MCF 10A (cell line): Measurements from ENCODE around the gene SLC13A3. TPM values are rescaled to one million over a fixed set of nuclear protein-coding genes. Genes with fewer than 3 reads are reported as not detected.

Experiments
- BruUV-seq: library from RNA; stranded (reverse); fragments of 400-500 nt; replicated peaks from 2 replicates; lab custom pipeline; 2021; lab: Mats Ljungman, UMichigan
- CTCF ChIA-PET: fragments of 300-600 bp; sonication (Branson Sonifier 250); formaldehyde crosslinking; extraction: SDS; loops from one replicate; lab custom pipeline; 2021; ENCODE audit warnings: antibody characterized with exemption, inconsistent platforms; lab: Yijun Ruan, JAX
- POLR2A ChIA-PET: fragments of 300-600, 350-650 bp; sonication (Branson Sonifier 250); formaldehyde crosslinking; extraction: SDS; loops from one replicate; lab custom pipeline; 2020; ENCODE audit warnings: antibody characterized with exemption, inconsistent platforms; lab: Yijun Ruan, JAX
- DNase-seq: peaks from one replicate; pipeline ENCODE4 v3.0.0-alpha.2; 2018; ENCODE audit not compliant: unreplicated experiment
- H3K27ac Mint-ChIP-seq: one replicate; pipeline ENCODE4 v1.8.0; 2022; ENCODE audit warnings: mild to moderate bottlenecking, low read depth, mixed read lengths; ENCODE audit not compliant: unreplicated experiment
- H3K27me3 Mint-ChIP-seq: one replicate; pipeline ENCODE4 v1.8.0; 2022; ENCODE audit warnings: mixed read lengths; ENCODE audit not compliant: insufficient read depth, unreplicated experiment
- H3K36me3 Mint-ChIP-seq: one replicate; pipeline ENCODE4 v1.8.0; 2022; ENCODE audit warnings: mild to moderate bottlenecking, moderate library complexity, mixed read lengths; ENCODE audit not compliant: insufficient read depth, unreplicated experiment
- H3K4me1 Mint-ChIP-seq: one replicate; pipeline ENCODE4 v1.8.0; 2022; ENCODE audit warnings: mixed read lengths; ENCODE audit not compliant: insufficient read depth, unreplicated experiment
- H3K4me3 Mint-ChIP-seq: one replicate; pipeline ENCODE4 v1.8.0; 2022; ENCODE audit warnings: mild to moderate bottlenecking, moderate library complexity, mixed read lengths; ENCODE audit not compliant: unreplicated experiment
- H3K9me3 Mint-ChIP-seq: one replicate; pipeline ENCODE4 v1.8.0; 2022; ENCODE audit warnings: mixed read lengths; ENCODE audit not compliant: unreplicated experiment
- CTCF ChIP-seq: fragments of 200-600 bp; IDR thresholded peaks from one replicate; pipeline ENCODE4 v1.8.0; 2022; ENCODE audit warnings: antibody characterized with exemption, mild to moderate bottlenecking; ENCODE audit not compliant: unreplicated experiment
- intact Hi-C: fragments of 100-400 bp; cut with micrococcal nuclease; formaldehyde crosslinking; loops from 2 replicates; pipeline ENCODE4 v1.14.1; 2022
- total RNA-seq: library from RNA; stranded (reverse); gene quantifications from 2 replicates; pipeline ENCODE4 v1.2.3, GENCODE V29; 2022

The SLC13A3 gene
- total RNA-seq, 1 experiment from 2014 or later = not detected

GRCh38 chr20:46546936-46547335 is 104.3 kb downstream of the SLC13A3 start:
- BruUV-seq = no TSS peak
- no peak for DNase-seq
- TF ChIP-seq CTCF = no peak
- H3K4me3 Mint-ChIP-seq = no peak overlapping the region
- intact Hi-C loops = no loop called here
- H3K36me3 Mint-ChIP-seq = no peaks in the 10 kb centered on the region
- ChIA-PET CTCF (no interaction called here), POLR2A (no interaction called here)
- no peaks in the 10 kb centered on the region for H3K9me3 Mint-ChIP-seq
- H3K27ac Mint-ChIP-seq = no peak overlapping the region
- no peaks in the 10 kb centered on the region for H3K4me1 Mint-ChIP-seq
- H3K27me3 Mint-ChIP-seq = peaks cover 11% of the 10 kb centered on the region

GRCh38 chr20:46546298-46546697 is 105.0 kb downstream of the SLC13A3 start:
- CTCF ChIA-PET = no interaction called here
- no TSS peak for BruUV-seq

GRCh38 chr20:46545827-46546138 is 105.5 kb downstream of the SLC13A3 start:
- CTCF ChIA-PET = no interaction called here
- Mint-ChIP-seq H3K27me3 (peaks cover 11% of the 10 kb centered on the region), H3K4me3 (no peak overlapping the region)

More at GRCh38 chr20:46546298-46546697, 105.0 kb downstream of the SLC13A3 start:
- no peak overlapping the region for H3K4me3 Mint-ChIP-seq
- H3K4me1 Mint-ChIP-seq = no peaks in the 10 kb centered on the region
- H3K36me3 Mint-ChIP-seq = no peaks in the 10 kb centered on the region
- no peaks in the 10 kb centered on the region for H3K9me3 Mint-ChIP-seq
- intact Hi-C loops = no loop called here
- DNase-seq = no peak
- no peak overlapping the region for H3K27ac Mint-ChIP-seq
- no peak for TF ChIP-seq CTCF
- POLR2A ChIA-PET = interaction anchor here (0.6 kb wide), 1 partner anchor 13 kb away, joined by 3 read pairs; no protein-coding TSS in a partner anchor
- H3K27me3 Mint-ChIP-seq = peaks cover 11% of the 10 kb centered on the region

More at GRCh38 chr20:46545827-46546138, 105.5 kb downstream of the SLC13A3 start:
- POLR2A ChIA-PET = interaction anchor here (0.6 kb wide), 1 partner anchor 13 kb away, joined by 3 read pairs; no protein-coding TSS in a partner anchor
- no peak for DNase-seq
- TF ChIP-seq CTCF = no peak
- H3K9me3 Mint-ChIP-seq = no peaks in the 10 kb centered on the region
- no peaks in the 10 kb centered on the region for H3K4me1 Mint-ChIP-seq
- no TSS peak for BruUV-seq
- intact Hi-C loops = no loop called here
- no peak overlapping the region for H3K27ac Mint-ChIP-seq
- no peaks in the 10 kb centered on the region for H3K36me3 Mint-ChIP-seq
